Measurements from ENCODE around the gene NRIP1.

Gene NRIP1

DNA sequence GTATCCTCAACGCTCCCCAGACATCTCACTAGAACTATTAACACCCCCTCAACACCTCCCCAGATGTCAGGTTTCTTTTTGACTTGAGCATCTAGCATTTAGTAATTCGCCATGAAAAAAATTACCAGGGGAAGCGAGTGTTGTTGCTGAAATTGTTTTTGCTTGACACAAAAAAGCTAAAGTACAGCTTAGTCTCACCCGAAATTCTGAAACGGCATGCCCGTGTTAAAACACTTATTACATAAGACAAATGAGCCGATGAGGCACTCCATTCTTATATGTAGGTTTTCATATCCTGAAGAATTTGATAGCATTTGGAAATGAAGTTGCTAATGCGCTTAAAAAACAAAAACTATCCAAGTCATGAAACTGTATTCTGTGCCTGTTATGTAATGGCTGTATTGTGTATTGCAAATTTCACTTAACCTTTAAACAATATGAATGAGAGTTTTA, 1.3 kb upstream of the NRIP1 start:
- no peak for DNase-seq (ENCODE audit: low read depth in 1 of 2, low spot score in 1 of 2)

DNA sequence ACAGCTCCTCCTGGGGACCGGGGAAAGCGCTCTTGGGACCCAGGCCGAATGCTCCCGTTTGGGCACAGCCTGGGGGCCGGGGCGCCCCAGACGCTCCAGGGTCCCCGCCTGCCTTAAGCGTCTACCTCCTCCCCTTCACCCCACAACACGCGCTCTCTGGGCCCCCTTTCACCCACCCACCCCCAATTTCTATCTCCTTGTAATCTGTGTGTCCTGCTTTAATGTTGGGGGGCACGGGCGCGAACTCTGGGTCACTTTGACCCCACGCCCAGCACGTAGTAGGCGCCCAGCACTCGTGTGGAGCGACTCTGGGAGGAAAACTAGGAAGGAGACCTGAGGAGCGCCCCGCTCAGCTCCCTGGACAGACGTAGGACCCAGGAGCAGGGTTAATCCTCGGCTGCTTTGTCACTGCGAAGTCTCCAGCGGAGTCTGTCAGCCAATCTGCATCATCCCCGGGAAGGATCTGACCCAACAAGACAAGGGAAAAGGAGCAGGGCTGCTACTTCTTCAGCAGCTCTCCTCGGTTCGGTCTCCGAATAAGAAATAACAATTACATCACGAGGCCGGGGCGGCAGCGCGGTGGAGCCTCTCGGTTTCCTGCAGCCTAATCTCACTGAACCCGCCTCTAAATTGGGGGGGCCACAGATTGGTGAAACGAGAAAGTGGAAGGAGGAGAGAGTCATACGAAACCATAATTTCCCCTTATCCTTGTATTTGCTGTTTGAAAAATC, 757 bp upstream of the NRIP1 start:
- peak; percentile 49 to 75 for DNase-seq (ENCODE audit: low read depth in 1 of 2, low spot score in 1 of 2)

DNA sequence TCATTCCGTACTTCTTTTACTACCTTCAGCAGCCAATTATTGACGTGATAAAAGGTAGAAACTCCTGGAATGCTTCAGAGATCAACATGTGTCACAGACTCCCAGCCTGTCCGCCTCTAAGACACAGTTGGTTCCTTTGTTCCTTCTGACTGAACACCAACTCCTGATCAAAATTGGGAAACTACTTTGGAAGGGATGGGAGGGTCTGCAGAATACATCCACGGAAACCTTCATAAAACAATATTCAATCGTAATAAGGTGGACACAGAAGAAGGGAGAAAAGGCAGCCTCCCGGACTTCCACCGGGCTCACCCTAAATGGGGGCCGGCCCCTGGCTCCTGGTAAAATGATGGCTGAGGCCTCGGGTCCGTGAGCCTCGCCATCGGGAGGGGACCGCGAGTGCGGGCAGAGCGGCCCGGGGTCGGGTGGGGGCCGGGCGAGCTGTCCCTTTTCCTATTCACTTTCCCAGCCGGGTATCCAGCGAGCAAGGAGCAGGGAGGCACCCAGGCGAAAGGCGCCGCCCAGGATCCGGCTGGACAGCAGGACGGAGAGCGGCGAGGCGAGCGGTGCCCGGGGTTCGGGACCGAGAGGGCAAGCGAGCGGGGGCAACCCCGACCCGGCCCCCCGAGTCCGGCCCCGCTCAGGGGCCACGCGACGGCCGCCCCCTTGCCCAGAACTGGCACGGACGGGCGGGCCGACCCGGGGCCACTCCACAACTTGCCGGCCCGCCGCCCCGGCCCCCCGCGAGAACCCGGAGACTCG, 805 bp downstream of the NRIP1 start:
- no peak for DNase-seq (ENCODE audit: low read depth in 1 of 2, low spot score in 1 of 2)

DNA sequence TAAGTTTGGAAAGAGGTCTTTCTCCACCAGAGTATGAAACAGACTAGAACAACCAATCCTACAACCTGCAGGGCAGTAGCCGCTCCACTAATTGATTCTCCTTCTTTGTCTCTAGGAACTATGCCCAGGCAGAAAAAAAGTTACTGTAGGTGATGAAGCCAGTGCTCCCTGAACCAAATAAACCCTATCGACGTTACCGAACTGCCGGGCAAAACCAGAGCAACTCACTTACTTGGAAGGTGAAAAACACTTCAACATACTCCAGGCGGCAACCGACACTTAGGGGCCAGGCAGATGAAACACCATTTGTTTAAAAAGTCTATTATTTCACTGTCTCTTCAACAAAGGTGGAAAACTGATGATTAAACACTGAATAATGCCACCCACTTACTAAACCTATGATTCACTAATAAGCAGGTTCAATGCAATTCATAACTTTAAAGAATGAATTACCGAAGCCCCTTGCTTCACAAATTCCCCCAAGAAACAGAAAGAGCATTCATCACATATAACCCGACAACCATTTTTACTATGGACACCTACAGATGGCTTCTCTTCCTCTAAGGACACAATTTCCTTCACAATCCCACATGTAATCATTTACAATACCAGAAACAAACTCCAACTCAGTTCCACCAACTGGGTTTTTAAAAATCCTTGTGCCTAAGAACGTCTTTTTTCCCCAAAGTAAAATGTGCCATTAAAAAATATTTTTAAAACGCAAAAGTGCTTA, 1.6 kb downstream of the NRIP1 start:
- peak in 1 of 2 donors; percentile 39 for DNase-seq (ENCODE audit: low read depth in 1 of 2, low spot score in 1 of 2)

DNA sequence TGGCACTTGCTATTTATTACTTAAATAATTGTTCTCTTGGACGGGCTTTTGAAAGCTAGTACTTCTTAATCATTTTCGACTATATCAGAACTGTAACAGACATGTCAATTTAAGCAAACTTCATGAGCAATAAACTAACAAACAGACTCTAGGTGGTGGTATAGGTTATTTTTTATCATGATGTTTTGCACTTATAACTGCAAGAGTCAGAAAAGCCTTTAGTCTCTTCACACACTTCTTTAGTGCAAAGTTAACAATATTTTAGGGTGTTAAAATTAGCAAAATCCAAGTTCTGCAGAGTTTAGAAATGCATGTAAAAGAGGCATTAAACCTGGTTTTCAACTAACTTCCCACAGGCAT, 2.2 kb downstream of the NRIP1 start:
- DNase-seq (ENCODE audit: low read depth in 1 of 2, low spot score in 1 of 2) = no peak

DNA sequence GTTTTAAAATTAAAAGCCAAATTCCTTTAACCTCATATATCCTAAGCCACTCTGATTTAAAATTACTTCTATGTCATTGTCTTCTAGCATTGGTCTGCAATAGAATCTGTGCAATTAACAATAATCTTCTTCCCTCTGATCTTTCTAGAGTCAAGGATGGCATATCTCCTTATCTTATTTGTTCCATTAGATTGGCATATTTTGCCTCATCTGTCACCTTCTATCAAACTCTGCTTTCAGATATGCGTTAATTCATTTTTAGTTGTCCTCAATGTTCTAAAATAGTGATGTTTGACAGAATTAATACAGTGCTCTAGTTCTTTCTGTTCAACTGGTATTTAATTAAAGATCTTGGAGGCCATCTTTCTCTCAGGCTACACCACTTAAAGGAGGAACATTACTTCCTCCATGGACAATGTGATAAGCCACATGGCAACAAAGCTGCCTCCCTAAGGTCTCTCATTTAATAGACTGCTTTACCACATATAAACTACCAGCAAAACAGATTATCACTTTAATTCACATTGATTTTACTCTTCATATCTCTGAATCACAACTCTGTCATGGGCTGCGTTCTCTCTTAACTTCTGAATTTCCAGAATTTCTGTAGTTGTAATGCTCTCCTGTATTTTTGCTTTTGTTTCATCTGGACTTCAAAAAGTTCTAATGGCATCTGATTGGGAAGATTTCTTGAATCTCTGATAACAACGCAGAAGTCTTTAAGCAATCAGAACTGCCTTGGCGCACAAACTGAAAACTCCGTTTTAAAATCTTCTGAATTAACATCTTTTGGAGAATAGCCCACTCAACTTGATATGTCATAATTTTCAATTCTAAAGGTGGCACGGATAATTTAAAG, 2.8 kb downstream of the NRIP1 start:
- DNase-seq (ENCODE audit: low read depth in 1 of 2, low spot score in 1 of 2) = no peak

DNA sequence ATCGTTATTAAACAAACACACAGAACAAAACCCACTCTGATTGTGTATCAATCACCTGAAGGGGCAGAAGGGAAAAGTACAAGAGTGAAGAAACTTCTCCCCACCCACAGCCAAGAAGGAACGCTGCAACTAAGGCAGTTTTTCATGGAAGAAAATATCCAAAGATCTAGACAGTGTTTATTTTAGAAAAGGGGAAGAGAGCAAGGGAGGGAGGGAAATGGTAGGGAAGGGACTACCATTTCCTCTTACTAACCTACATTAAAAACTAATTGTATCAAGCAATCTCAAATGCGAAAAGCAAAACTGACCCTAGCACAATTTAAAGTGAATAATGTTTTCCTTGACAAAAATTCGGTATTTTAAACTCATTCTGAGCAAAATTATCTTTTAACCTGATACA, 3.5 kb downstream of the NRIP1 start:
- no peak for DNase-seq (ENCODE audit: low read depth in 1 of 2, low spot score in 1 of 2)

DNA sequence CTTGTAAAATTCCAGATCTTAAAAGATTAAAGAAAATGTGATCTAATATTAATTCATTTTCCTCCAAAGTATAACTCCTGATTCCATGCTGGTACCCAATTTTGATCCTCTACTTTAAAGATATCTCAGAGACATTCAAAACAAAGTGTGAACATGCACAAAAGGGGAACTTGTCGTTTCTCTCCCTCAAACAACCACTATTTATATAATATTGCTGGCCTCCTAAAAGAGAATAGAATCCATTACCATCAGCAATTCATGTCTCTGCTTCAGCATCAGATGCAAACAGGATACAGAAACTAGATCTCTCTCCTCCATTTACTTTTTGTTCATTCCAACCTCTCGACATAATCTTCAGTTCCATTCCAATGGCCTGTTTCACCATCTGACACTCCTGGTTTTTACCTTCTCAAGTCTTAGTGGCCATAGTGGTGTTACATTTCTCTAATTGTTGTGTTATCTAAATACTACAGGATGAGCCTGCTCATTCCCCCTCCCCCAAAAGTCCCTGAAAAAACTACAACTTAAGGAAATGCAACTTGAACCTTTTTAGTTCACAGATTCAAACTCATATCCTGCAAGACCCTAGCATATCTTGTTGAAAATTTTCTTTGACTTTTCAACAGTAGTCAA, 4.1 kb downstream of the NRIP1 start:
- DNase-seq (ENCODE audit: low read depth in 1 of 2, low spot score in 1 of 2) = no peak

DNA sequence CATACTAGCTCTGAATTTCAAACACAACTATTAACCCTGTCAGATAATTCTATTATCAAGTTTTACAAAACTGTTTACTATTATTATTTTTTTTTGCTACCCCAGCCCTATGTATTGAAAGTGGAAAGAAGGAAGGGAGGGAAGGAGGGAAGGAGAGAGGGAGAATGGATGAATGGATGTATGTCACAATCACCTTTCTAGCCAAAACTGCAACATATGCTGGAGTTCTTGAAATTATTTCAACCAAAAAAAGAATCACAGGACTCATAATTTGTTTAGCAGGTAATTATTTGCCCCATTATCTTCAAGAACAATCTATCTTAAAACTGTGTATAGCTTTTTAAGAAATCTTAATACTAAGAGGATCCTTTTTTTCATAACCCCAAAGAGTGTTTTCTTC, 5.4 kb downstream of the NRIP1 start:
- DNase-seq (ENCODE audit: low read depth in 1 of 2, low spot score in 1 of 2) = no peak

DNA sequence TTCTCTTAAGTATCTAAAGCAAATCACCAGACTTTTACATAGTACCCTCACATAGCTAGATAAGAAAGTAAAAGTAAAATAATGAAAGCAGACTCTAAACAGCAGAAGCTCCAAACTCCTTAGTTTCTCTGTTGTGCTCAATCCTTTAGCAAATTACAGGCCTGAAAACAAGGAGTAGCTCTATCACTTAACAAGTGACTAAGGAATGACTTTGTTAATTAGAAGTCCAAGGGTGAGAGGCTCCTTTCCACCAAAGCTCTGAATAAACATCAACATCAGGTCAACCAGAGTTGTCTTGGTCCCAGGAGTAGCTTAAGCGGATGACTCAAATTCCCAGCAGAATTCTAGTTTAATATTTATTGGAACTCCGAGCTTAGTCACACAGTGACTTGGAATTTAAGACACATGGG, 5.9 kb downstream of the NRIP1 start:
- no peak for DNase-seq (ENCODE audit: low read depth in 1 of 2, low spot score in 1 of 2)

DNA sequence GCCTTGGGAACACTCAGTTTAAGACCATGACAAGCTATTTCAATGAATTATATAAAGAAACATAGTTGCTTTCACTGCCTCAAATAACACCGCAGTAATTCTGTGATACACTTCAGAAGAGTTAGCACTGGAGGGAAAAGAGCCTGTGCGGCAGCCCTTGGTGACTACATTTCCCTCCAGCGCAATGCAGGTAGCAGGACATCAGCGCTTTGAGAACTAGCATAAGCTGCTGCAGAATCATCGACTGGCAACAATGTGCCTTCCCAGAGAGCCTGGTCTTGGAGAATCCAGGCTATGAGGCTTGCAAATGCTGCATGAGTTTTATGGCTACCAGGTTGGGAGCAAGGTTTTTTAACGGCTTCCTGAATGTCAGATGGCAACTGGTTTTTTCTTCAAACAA, 7.5 kb downstream of the NRIP1 start:
- DNase-seq (ENCODE audit: low read depth in 1 of 2, low spot score in 1 of 2) = no peak

DNA sequence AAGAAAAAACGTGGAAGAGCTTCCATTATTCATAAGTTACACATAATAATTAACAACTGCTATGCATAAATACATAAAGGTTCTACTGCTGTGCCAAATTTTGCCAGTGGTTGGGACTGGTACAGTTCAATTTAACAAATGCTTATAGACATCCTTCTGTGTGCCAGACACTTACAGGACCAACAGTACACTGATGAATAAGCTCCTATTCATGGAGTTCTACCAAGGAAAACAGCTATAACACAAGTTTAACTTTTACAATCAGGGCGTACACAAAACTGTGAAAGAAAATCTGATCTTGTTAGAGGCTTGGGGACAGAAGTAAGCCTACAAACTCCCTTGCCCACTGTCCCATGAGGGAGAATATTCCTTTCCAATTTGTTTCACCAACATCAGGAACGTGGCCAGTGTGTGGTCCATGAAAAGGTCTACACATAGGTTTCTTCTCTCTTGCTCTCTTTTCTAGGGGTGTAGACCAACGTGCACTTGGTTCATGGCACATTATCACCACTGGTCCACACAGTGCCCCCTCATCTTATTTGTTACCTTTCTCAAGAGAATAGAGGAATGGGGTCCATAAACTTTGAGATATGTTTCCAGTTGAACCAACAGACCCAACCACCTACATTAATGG, 10.1 kb downstream of the NRIP1 start:
- no peak for DNase-seq (ENCODE audit: low read depth in 1 of 2, low spot score in 1 of 2)

DNA sequence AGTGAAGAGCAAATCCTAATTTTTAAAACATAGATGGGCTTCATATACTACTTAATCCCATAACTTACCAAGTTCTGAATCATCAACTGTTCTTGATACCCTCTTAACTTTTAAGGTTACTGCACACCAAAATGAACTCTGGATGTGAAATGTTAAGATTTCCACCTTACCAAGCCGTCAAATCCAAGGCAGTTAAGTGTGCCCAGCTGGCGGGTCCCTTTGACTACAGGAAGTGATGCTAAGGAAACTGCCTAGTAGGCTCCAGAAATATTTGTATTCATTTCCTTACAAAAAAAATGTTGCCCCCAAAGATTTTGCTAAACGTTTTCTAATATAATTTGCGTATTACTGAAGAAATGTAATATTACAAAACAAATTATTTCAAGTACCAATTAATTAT, 10.7 kb downstream of the NRIP1 start:
- no peak for DNase-seq (ENCODE audit: low read depth in 1 of 2, low spot score in 1 of 2)

DNA sequence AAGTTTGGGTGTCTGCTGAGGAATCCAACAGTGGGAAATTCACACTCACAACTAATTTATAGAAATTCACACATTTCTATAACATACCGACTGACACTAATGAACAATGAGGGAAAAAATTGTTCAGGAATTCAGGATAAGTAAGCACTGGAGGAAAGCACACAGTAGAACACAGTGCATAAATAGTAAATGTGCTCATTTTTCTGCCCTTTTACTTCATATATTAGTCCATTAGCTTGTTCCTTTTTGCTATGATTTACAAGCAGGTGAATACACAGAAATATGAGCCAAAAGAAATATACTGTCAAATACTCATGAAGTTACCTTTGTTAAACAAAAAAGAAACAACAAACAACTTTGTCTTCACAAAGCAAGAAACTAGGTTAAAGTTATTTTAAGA, 11.3 kb downstream of the NRIP1 start:
- DNase-seq (ENCODE audit: low read depth in 1 of 2, low spot score in 1 of 2) = no peak

DNA sequence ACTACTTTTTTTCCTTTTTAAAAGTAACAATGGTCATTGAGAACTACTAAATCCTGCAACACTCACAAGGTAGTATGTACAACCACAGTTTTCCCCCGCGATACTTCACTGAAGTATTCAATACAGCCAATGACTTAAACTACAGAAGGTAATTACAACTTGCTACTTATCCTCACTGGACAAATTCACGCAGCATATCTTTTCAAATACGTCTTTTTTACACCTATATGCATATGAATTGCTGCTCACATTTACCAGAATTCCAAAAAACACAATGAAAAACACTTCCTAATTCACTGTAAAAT, 12.4 kb downstream of the NRIP1 start:
- DNase-seq (ENCODE audit: low read depth in 1 of 2, low spot score in 1 of 2) = no peak

DNA sequence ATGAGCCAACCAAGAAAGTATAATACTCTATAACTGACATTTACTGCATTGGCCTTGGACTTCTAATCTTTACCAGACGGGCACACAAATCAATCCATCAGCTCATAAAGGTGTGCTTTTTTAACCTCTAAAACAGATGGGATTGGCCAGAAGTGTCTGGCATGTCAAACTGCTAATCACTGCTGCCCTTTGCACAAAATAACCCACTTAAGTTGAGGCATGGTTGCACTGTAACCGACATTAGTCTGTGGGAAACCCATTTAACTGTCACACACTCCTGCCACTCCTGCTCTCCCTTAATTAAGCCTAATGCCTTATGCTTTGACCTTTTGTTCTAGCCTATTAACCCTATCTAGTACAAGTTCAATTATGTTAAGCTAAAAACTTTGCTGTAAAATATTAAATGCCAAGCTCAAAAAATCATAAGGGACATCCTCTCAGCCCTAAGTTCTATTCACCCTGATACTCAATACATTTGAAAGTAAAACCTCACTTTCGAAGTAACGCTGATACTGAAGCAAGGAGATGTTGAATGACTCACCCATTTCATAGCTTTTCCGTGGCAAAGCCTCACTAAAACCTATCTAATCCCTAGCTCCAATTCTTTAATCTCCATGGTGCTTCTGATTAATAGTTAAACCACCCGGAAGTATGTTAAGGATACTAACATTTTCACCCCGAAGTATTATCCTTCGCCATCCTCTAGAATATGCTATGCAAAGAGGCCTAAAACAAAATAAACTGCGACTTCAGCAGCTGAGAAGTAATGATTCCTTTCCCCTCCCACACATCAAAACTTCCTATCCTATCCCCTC, 12.9 kb downstream of the NRIP1 start:
- no peak for DNase-seq (ENCODE audit: low read depth in 1 of 2, low spot score in 1 of 2)

DNA sequence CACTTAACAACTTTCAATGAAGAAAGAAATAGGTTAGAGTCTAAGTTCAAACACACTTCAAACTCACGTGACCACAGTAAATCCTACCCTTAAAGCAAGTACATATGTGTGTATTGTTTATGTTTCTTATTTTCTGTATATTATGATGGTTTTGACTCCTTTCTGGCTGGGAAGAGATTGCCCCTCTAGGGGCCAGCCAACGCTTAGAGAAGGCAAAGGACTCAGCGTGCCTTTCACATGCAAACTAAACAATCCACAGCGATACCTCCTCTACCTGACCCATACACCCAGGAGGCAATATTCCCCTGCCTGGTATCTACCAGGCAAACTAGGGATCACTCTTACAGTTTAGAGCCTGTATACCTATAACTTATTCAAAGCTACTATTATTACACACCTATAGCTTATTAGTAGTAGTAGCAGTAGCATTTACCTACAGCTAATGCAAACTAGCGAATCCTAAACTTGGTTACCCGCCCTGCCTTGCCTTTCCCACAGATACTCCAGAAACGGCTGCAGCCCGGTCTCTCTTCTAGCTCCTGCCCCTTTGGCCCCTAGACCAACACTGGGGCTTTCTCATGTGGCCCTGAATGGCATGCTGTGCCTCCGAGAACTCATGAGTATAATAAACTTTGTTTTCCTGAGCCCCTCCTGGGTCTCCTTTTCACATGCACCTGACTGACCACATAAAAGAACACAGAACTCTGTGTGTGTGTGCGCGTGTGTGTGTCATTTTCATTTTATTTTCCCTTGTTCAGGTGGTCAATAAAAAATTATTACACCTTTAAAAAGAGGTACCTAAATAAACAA, 14.0 kb downstream of the NRIP1 start:
- no peak for DNase-seq (ENCODE audit: low read depth in 1 of 2, low spot score in 1 of 2)

DNA sequence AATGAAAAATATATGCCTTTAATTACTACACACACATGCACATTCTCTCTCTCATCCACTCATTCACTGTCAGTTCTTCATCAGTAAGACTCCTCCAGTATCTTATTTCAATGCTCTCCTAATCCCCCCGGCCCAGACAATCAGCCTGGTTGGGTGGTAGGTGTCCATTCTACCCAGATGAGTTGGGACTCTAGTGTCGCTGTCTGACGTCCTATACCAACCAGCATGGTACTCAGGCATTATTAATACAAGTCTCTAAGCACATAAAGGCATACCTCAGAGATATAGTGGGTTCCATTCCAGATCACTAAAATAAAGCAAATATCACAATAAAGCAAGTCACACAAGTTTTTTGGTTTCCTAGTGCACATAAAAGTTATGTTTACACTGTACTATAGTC, 19.8 kb downstream of the NRIP1 start:
- no peak for DNase-seq (ENCODE audit: low read depth in 1 of 2, low spot score in 1 of 2)

DNA sequence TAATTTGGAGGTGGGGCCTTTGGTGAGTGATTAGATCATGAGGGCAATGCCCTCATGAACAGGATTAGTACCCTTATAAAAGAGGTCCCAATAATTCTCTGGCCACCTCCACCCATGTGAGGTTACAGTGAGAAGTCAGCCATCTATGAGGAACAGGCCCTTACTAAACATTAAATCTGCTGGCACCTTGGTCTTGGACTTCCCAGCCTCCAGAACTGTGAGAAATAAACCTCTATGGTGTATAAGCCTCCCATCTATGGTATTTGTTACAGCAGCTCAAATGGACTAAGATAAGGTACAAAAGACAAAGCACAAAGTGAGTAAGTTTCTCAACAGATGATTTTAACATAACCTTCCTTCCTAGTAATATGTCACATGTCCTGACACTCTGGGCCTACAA, 22.3 kb downstream of the NRIP1 start:
- DNase-seq (ENCODE audit: low read depth in 1 of 2, low spot score in 1 of 2) = no peak

Data from activated CD4-positive, alpha-beta T cell treated with anti-CD3 and anti-CD28 coated beads, Interleukin-2, amount 50 U/mL, for 24 hours (primary cell).